GDM1 (cell line): Measurements from ENCODE around the gene OMD.
"Not testable (repeated sequence)": the region's sequence is repeated elsewhere in the genome, so short reads cannot be mapped to it uniquely, and the experiment has no call there.

Source experiments
- DNase-seq: peaks from one replicate; lab custom pipeline; 2025; lab: John Stamatoyannopoulos, UW

OMD gene

GRCh38 chr9:92411157-92411556 lies 13.1 kb downstream of the OMD start:
- DNase-seq = not testable (repeated sequence)

- no peak for DNase-seq
Observed at GRCh38 chr9:92408747-92409478, 15.4 kb downstream of the OMD start.

- no peak for DNase-seq
Observed at GRCh38 chr9:92407818-92408217, 16.5 kb downstream of the OMD start.

GRCh38 chr9:92406477-92406876 lies 17.8 kb downstream of the OMD start:
- peak; percentile 73 for DNase-seq

- no peak for DNase-seq
Observed at GRCh38 chr9:92405818-92406217, 18.5 kb downstream of the OMD start.

- DNase-seq = peak; percentile 6
Observed at GRCh38 chr9:92404042-92404836, 20.0 kb downstream of the OMD start, which contains the start of gene OGN. Gene OGN (minus strand): TSS chr9:92404578. CDS start chr9:92403407, 1,171 bp downstream.

- DNase-seq = no peak
Observed at GRCh38 chr9:92402826-92403745, 21.2 kb downstream of the OMD start.

- DNase-seq = no peak
Observed at GRCh38 chr9:92402360-92402759, 21.9 kb downstream of the OMD start.

- no peak for DNase-seq
Observed at GRCh38 chr9:92397853-92398252, 26.4 kb downstream of the OMD start.

- DNase-seq = no peak
Observed at GRCh38 chr9:92395617-92396016, 28.7 kb downstream of the OMD start.

- DNase-seq = no peak
Observed at GRCh38 chr9:92393686-92394085, 30.6 kb downstream of the OMD start.

- no peak for DNase-seq
Observed at GRCh38 chr9:92392690-92393089, 31.6 kb downstream of the OMD start.

- no peak for DNase-seq
Observed at GRCh38 chr9:92385953-92386352, 38.3 kb downstream of the OMD start.

GRCh38 chr9:92385477-92385876 lies 38.8 kb downstream of the OMD start:
- DNase-seq = no peak

GRCh38 chr9:92385001-92385400 lies 39.3 kb downstream of the OMD start:
- no peak for DNase-seq

GRCh38 chr9:92384375-92384774 lies 39.9 kb downstream of the OMD start:
- no peak for DNase-seq

- no peak for DNase-seq
Observed at GRCh38 chr9:92381775-92382174, 42.5 kb downstream of the OMD start.

- DNase-seq = no peak
Observed at GRCh38 chr9:92380603-92381002, 43.7 kb downstream of the OMD start.

GRCh38 chr9:92378865-92379560 lies 45.3 kb downstream of the OMD start:
- DNase-seq = no peak

GRCh38 chr9:92377876-92378275 lies 46.4 kb downstream of the OMD start:
- DNase-seq = no peak

- no peak for DNase-seq
Observed at GRCh38 chr9:92373167-92373566, 51.1 kb downstream of the OMD start.

- no peak for DNase-seq
Observed at GRCh38 chr9:92369075-92369474, 55.2 kb downstream of the OMD start.
